SK-N-SH (cell line): Measurements from ENCODE around the gene SLCO4A1. TPM values are rescaled to one million over a fixed set of nuclear protein-coding genes. Genes with fewer than 3 reads are reported as not detected.
A peak's percentile ranks its signal among the peaks of the same experiment; 100 is the strongest.

Source experiments
- CTCF ChIA-PET: fragments of 300-600, 350-600 bp; formaldehyde crosslinking; extraction: SDS; loops from one replicate; lab custom pipeline; 2021; lab: Yijun Ruan, JAX
- POLR2A ChIA-PET: fragments of 350-600 bp; sonication (Branson Sonifier 250); formaldehyde crosslinking; extraction: SDS; loops from one replicate; lab custom pipeline; 2020; ENCODE audit warnings: antibody characterized with exemption, inconsistent platforms; lab: Yijun Ruan, JAX
- DNase-seq: peaks from one replicate; pipeline ENCODE4 v3.0.0; 2012
- H2AFZ ChIP-seq: fragments of 200-600 bp; sonication (generic); 2 replicates; pipeline ENCODE4 v1.8.1; 2016; ENCODE audit warnings: antibody characterized with exemption, mild to moderate bottlenecking, low read depth
- H3F3A ChIP-seq: fragments of 200-600 bp; sonication (generic); replicated peaks from 2 replicates; pipeline ENCODE3; 2016; ENCODE audit warnings: antibody characterized with exemption, mild to moderate bottlenecking; ENCODE audit not compliant: insufficient read depth
- H3K27ac ChIP-seq, 2 experiments: fragments of 200-500 bp in 1 of 2; fragments of 200-600 bp in 1 of 2; sonication (Bioruptor generic) in 1 of 2; sonication (generic), shearing (Covaris generic) in 1 of 2; 2 replicates each; pipeline versions ENCODE4 v1.5.1 to v1.6.1; 2014 to 2016; ENCODE audit warnings: low read depth in 2 of 2, inconsistent platforms in 1 of 2, low read length in 1 of 2, mild to moderate bottlenecking in 1 of 2, mixed read lengths in 1 of 2
- H3K27me3 ChIP-seq: fragments of 200-600 bp; sonication (generic), shearing (Covaris generic); 2 replicates; pipeline ENCODE4 v1.6.1; 2016; ENCODE audit warnings: mixed run types; ENCODE audit not compliant: insufficient read depth
- H3K36me3 ChIP-seq, 2 experiments: fragments of 200-500 bp in 1 of 2; fragments of 200-600 bp in 1 of 2; sonication (Bioruptor generic) in 1 of 2; sonication (generic) in 1 of 2; replicated peaks in 1 of 2; 2 replicates each; pipeline versions ENCODE3 to v1.5.1; 2014 to 2016; ENCODE audit warnings: low read length in 1 of 2, mild to moderate bottlenecking in 1 of 2; ENCODE audit not compliant: insufficient read depth in 2 of 2, control insufficient read depth in 1 of 2
- H3K4me1 ChIP-seq, 2 experiments: fragments of 200-500 bp in 1 of 2; fragments of 200-600 bp in 1 of 2; sonication (Bioruptor generic) in 1 of 2; sonication (generic), shearing (Covaris generic) in 1 of 2; 2 replicates each; pipeline versions ENCODE4 v1.5.1 to v1.6.1; 2014 to 2016; ENCODE audit warnings: low read depth in 1 of 2, low read length in 1 of 2, mixed run types in 1 of 2; ENCODE audit not compliant: insufficient read depth in 2 of 2, control insufficient read depth in 1 of 2
- H3K4me2 ChIP-seq: fragments of 200-600 bp; sonication (generic), shearing (Covaris generic); 2 replicates; pipeline ENCODE4 v1.6.1; 2017; ENCODE audit warnings: mixed run types
- H3K4me3 ChIP-seq, 2 experiments: fragments of 200-500 bp in 1 of 2; fragments of 200-600 bp in 1 of 2; sonication (Bioruptor generic) in 1 of 2; sonication (generic), shearing (Covaris generic) in 1 of 2; 2 replicates each; pipeline versions ENCODE4 v1.5.1 to v1.8.1; 2014 to 2016; ENCODE audit warnings: low read depth in 2 of 2, inconsistent platforms in 1 of 2, low read length in 1 of 2, mild to moderate bottlenecking in 1 of 2, mixed read lengths in 1 of 2, moderate library complexity in 1 of 2
- H3K79me2 ChIP-seq: fragments of 200-600 bp; sonication (generic); 2 replicates; pipeline ENCODE4 v1.8.1; 2017; ENCODE audit warnings: mild to moderate bottlenecking; ENCODE audit not compliant: insufficient read depth
- H3K9ac ChIP-seq: fragments of 200-600 bp; sonication (generic); 2 replicates; pipeline ENCODE4 v1.6.1; 2017; ENCODE audit warnings: mixed run types
- H3K9me2 ChIP-seq: fragments of 200-600 bp; sonication (generic); 2 replicates; pipeline ENCODE4 v1.6.1; 2017; ENCODE audit warnings: mixed run types
- H3K9me3 ChIP-seq: fragments of 200-600 bp; sonication (generic); 2 replicates; pipeline ENCODE4 v1.6.1; 2017; ENCODE audit warnings: mixed run types, mild to moderate bottlenecking, moderate library complexity
- H4K20me1 ChIP-seq: fragments of 200-600 bp; sonication (generic); 2 replicates; pipeline ENCODE4 v1.6.1; 2017; ENCODE audit warnings: mild to moderate bottlenecking, mixed run types; ENCODE audit not compliant: insufficient read depth
- CHD2 ChIP-seq: fragments of 150-350 bp; IDR thresholded peaks from 2 replicates; pipeline ENCODE4 v1.6.1; 2018; ENCODE audit warnings: low read length; ENCODE audit not compliant: partially characterized antibody
- EP300 ChIP-seq, 2 experiments: IDR thresholded peaks; 2 replicates each; pipeline versions ENCODE4 v1.4.0 to v1.6.1; 2012; ENCODE audit warnings: borderline replicate concordance in 1 of 2, low read depth in 1 of 2, low read length in 1 of 2
- EZH2phosphoT487 ChIP-seq: fragments of 200-600 bp; sonication (generic); IDR thresholded peaks from 2 replicates; pipeline ENCODE4 v1.6.1; 2017; ENCODE audit warnings: low read depth, mixed run types, mild to moderate bottlenecking, antibody characterized with exemption, moderate library complexity, borderline replicate concordance
- FOSL2 ChIP-seq: IDR thresholded peaks from 2 replicates; pipeline ENCODE4 v1.4.0; 2012; ENCODE audit warnings: low read depth, mild to moderate bottlenecking, moderate library complexity, borderline replicate concordance
- FOXJ3 ChIP-seq: sonication (generic); formaldehyde crosslinking; IDR thresholded peaks from 2 replicates; pipeline ENCODE4 v1.5.1; 2020; ENCODE audit warnings: mild to moderate bottlenecking, missing genetic modification reagents
- FOXM1 ChIP-seq: IDR thresholded peaks from 2 replicates; pipeline ENCODE4 v1.4.0; 2012; ENCODE audit warnings: low read depth, mild to moderate bottlenecking
- JUND ChIP-seq: IDR thresholded peaks from 2 replicates; pipeline ENCODE4 v1.4.0; 2012
- NFIC ChIP-seq: IDR thresholded peaks from 2 replicates; pipeline ENCODE4 v1.4.0; 2012; ENCODE audit warnings: borderline replicate concordance
- NRF1 ChIP-seq: IDR thresholded peaks from 2 replicates; pipeline ENCODE4 v1.6.1; 2012; ENCODE audit warnings: low read depth, mild to moderate bottlenecking, low read length
- POLR2AphosphoS5 ChIP-seq: IDR thresholded peaks from 2 replicates; pipeline ENCODE4 v1.6.1; 2012; ENCODE audit warnings: low read depth, low read length
- RAD21 ChIP-seq: IDR thresholded peaks from 2 replicates; pipeline ENCODE4 v1.6.1; 2012; ENCODE audit warnings: mild to moderate bottlenecking, low read length
- RCOR1 ChIP-seq: fragments of 150-350 bp; IDR thresholded peaks from 2 replicates; pipeline ENCODE4 v1.6.1; 2017; ENCODE audit warnings: antibody characterized with exemption, low read length
- RFX5 ChIP-seq: IDR thresholded peaks from 2 replicates; pipeline ENCODE4 v1.6.1; 2012; ENCODE audit warnings: mild to moderate bottlenecking, improper control_type of control experiment, low read length
- RXRA ChIP-seq: IDR thresholded peaks from 2 replicates; pipeline ENCODE4 v1.4.0; 2012; ENCODE audit warnings: low read depth, mild to moderate bottlenecking, borderline replicate concordance
- SMC3 ChIP-seq: IDR thresholded peaks from 2 replicates; pipeline ENCODE4 v1.6.1; 2012; ENCODE audit warnings: low read depth, low read length, improper control_type of control experiment
- TAF1 ChIP-seq: IDR thresholded peaks from 2 replicates; pipeline ENCODE4 v1.6.1; 2012; ENCODE audit warnings: low read depth, mild to moderate bottlenecking, low read length, moderate library complexity, borderline replicate concordance
- YY1 ChIP-seq: IDR thresholded peaks from 2 replicates; pipeline ENCODE4 v1.4.0; 2012; ENCODE audit warnings: low read depth, mild to moderate bottlenecking
- WGBS: methylation state at CpG from one replicate; pipeline ENCODE4 v1.1.6; 2017; ENCODE audit warnings: low lambda C conversion rate; 5-methylcytosine and 5-hydroxymethylcytosine counted together
- polyA plus RNA-seq, 3 experiments: library from polyadenylated mRNA; depleted of rRNA; stranded (reverse); fragments of >200 nt; gene quantifications; 2 replicates each; pipeline ENCODE4 v1.2.3, GENCODE V29; 2012
- TF ChIP-seq, protein P1 (sequence below): IDR thresholded peaks from 2 replicates; pipeline ENCODE4; 2012
- TF ChIP-seq, protein P2 (sequence below): IDR thresholded peaks from 2 replicates; pipeline ENCODE4 v1.4.0; 2012; ENCODE audit warnings: low read depth, borderline replicate concordance
- TF ChIP-seq, protein P3 (sequence below): fragments of 150-350 bp; IDR thresholded peaks from 2 replicates; pipeline ENCODE4 v1.6.1; 2016; ENCODE audit warnings: mild to moderate bottlenecking, low read depth, low read length
- TF ChIP-seq, protein P4 (sequence below): fragments of 150-350 bp; IDR thresholded peaks from 2 replicates; pipeline ENCODE4 v1.6.1; 2017; ENCODE audit warnings: antibody characterized with exemption, low read length, low read depth, borderline replicate concordance

The SLCO4A1 gene
- polyA plus RNA-seq, 1 of the 3 experiments (the other 2 are of a cell fraction) = 0.33 TPM

DNA sequence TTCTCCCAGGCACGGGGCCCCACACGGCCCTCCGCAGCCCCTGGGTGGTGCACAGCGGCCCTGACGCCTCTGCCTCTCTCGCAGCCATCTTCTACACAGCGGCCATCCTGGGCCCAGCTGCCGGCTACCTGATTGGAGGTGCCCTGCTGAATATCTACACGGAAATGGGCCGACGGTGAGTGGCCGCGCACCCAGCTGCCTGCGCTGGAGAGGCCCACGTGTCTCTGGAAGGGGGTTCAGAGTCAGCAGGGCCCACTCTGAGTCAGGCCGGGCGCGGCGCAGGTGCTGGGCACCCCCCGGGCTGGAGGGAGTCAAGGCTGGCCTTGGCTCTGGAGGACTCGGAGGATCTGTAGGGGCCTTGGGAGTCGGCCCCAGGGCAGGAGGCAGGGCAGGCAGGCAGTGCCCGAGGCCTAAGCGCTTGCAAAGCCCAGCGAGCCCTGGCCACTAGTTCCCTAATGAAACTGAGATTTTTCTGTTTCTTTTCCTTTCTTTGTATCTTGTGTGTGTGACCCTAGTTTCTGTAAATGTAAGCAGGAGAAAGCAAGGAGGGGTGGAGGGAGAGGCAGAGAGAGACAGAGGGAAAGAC is 16.4 kb downstream of the SLCO4A1 start:
- Histone ChIP-seq H3K79me2 (no peaks in the 10 kb centered on the region), H3K27ac (peak overlapping the region in 1 of 2 experiments; percentile 2; a peak in 1 of 4 replicates), H4K20me1 (no peaks in the 10 kb centered on the region), H3F3A (no peaks in the 10 kb centered on the region), H3K9me3 (no peaks in the 10 kb centered on the region), H2AFZ (no peak overlapping the region)
- ChIA-PET POLR2A (no interaction called here), CTCF (interaction anchor here (3.1 kb wide), 1 partner anchor 132 kb away, joined by 18 read pairs; no protein-coding TSS in a partner anchor)
- no peak for DNase-seq
- TF ChIP-seq, protein P1, sequence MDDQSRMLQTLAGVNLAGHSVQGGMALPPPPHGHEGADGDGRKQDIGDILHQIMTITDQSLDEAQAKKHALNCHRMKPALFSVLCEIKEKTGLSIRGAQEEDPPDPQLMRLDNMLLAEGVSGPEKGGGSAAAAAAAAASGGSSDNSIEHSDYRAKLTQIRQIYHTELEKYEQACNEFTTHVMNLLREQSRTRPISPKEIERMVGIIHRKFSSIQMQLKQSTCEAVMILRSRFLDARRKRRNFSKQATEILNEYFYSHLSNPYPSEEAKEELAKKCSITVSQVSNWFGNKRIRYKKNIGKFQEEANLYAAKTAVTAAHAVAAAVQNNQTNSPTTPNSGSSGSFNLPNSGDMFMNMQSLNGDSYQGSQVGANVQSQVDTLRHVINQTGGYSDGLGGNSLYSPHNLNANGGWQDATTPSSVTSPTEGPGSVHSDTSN = no peak
- TF ChIP-seq EP300 (IDR thresholded peaks at IDR 0.05; ENCODE audit: borderline replicate concordance in 1 of 2, low read depth in 1 of 2, low read length in 1 of 2) (no peak), RAD21 (no peak), JUND (no peak), NRF1 (no peak)
- TF ChIP-seq, all 33 proteins: peak for 0
- no peaks in the 10 kb centered on the region for H3K36me3 ChIP-seq
- no peak overlapping the region for H3K9ac ChIP-seq
- no peaks in the 10 kb centered on the region for H3K9me2 ChIP-seq
- 78% methylated on average over 25 of the region's 25 CpGs for WGBS
- H3K4me2 ChIP-seq = no peak overlapping the region
- no peaks in the 10 kb centered on the region for H3K27me3 ChIP-seq
- no peak overlapping the region for H3K4me3 ChIP-seq
- H3K4me1 ChIP-seq = peaks cover 0 to 16% of the 10 kb centered on the region in 2 experiments; a peak in 1 of 4 replicates

DNA sequence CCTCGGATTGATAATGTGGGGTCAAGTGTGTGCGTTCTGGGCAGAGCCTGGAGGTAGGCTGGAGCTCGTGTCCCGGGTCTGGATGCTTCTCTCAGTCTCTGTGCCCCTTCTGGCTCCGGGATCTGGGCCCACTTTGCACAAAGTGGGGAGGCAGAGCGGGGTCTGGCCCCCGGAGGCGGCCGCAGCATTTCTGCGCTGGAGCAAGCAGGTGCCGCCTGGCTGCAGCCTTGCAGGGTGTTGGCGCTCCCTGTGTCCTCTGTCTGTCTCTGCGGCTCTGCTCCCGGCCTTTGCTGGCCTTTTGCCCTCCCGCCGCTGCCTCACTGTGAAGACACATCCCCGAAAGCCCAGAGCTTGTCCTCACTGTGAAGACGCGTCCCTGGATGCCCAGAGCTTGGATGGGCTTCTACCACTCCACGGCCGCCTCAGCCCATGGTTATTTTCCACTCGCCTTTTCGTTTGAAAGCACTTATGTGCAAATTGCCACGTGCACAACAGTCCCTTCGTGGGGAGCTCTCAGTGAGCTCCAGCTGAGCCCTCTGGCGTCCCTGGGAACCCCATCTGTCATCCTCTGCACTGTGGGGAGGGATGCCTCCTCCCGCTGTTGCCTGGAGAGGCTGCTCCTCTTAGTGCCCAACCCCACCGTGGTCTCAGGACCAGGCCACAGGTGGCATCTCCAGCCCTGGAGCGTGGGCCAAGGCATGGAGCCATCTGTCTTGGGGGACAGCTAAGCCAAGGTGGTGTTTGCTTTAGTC is 17.4 kb downstream of the SLCO4A1 start:
- CTCF ChIA-PET = interaction anchor here (1.7 to 3.1 kb wide), 2 partner anchors 10 to 131 kb away, joined by 4 to 18 read pairs; no protein-coding TSS in a partner anchor
- H3K9ac ChIP-seq = no peak overlapping the region
- no peak for TF ChIP-seq TAF1
- TF ChIP-seq, protein P2, sequence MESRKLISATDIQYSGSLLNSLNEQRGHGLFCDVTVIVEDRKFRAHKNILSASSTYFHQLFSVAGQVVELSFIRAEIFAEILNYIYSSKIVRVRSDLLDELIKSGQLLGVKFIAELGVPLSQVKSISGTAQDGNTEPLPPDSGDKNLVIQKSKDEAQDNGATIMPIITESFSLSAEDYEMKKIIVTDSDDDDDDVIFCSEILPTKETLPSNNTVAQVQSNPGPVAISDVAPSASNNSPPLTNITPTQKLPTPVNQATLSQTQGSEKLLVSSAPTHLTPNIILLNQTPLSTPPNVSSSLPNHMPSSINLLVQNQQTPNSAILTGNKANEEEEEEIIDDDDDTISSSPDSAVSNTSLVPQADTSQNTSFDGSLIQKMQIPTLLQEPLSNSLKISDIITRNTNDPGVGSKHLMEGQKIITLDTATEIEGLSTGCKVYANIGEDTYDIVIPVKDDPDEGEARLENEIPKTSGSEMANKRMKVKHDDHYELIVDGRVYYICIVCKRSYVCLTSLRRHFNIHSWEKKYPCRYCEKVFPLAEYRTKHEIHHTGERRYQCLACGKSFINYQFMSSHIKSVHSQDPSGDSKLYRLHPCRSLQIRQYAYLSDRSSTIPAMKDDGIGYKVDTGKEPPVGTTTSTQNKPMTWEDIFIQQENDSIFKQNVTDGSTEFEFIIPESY = no peak
- TF ChIP-seq CHD2 = no peak
- TF ChIP-seq, protein P3, sequence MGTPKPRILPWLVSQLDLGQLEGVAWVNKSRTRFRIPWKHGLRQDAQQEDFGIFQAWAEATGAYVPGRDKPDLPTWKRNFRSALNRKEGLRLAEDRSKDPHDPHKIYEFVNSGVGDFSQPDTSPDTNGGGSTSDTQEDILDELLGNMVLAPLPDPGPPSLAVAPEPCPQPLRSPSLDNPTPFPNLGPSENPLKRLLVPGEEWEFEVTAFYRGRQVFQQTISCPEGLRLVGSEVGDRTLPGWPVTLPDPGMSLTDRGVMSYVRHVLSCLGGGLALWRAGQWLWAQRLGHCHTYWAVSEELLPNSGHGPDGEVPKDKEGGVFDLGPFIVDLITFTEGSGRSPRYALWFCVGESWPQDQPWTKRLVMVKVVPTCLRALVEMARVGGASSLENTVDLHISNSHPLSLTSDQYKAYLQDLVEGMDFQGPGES = no peak
- TF ChIP-seq FOXJ3 (CRISPR knock-in tag) = no peak
- TF ChIP-seq NRF1 = no peak
- no peak for TF ChIP-seq POLR2AphosphoS5
- TF ChIP-seq RCOR1 = no peak
- TF ChIP-seq EZH2phosphoT487 = no peak
- TF ChIP-seq RXRA = no peak
- TF ChIP-seq RFX5 = no peak
- no peak for TF ChIP-seq SMC3
- TF ChIP-seq FOXM1 = no peak
- no peak for TF ChIP-seq YY1
- no peak for TF ChIP-seq FOSL2
- TF ChIP-seq NFIC = no peak
- TF ChIP-seq, protein P4, sequence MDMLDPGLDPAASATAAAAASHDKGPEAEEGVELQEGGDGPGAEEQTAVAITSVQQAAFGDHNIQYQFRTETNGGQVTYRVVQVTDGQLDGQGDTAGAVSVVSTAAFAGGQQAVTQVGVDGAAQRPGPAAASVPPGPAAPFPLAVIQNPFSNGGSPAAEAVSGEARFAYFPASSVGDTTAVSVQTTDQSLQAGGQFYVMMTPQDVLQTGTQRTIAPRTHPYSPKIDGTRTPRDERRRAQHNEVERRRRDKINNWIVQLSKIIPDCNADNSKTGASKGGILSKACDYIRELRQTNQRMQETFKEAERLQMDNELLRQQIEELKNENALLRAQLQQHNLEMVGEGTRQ = no peak
- no peak for TF ChIP-seq JUND

More for the DNA sequence above, 17.4 kb downstream of the SLCO4A1 start:
- POLR2A ChIA-PET = no interaction called here
- Histone ChIP-seq H3F3A (no peaks in the 10 kb centered on the region), H3K4me1 (peaks cover 0 to 10% of the 10 kb centered on the region in 2 experiments; a peak in 1 of 4 replicates), H2AFZ (no peak overlapping the region), H3K9me3 (no peaks in the 10 kb centered on the region), H3K36me3 (no peaks in the 10 kb centered on the region), H3K27me3 (no peaks in the 10 kb centered on the region), H3K79me2 (no peaks in the 10 kb centered on the region), H3K27ac (no peak overlapping the region), H3K4me2 (no peak overlapping the region), H3K4me3 (no peak overlapping the region), H4K20me1 (no peaks in the 10 kb centered on the region), H3K9me2 (no peaks in the 10 kb centered on the region)
- DNase-seq = no peak
- 83% methylated on average over 25 of the region's 29 CpGs for WGBS
